CD4-positive, alpha-beta T cell treated with Interleukin-15 for 4 hours (primary cell): ENCODE data around the gene MSRB2.
"Not testable (repeated sequence)": the region's sequence is repeated elsewhere in the genome, so short reads cannot be mapped to it uniquely, and the experiment has no call there.

Source experiments
- DNase-seq: peaks from one replicate; pipeline ENCODE4 v3.0.0-alpha.2; 2020; ENCODE audit warnings: low spot score

Gene MSRB2

DNA sequence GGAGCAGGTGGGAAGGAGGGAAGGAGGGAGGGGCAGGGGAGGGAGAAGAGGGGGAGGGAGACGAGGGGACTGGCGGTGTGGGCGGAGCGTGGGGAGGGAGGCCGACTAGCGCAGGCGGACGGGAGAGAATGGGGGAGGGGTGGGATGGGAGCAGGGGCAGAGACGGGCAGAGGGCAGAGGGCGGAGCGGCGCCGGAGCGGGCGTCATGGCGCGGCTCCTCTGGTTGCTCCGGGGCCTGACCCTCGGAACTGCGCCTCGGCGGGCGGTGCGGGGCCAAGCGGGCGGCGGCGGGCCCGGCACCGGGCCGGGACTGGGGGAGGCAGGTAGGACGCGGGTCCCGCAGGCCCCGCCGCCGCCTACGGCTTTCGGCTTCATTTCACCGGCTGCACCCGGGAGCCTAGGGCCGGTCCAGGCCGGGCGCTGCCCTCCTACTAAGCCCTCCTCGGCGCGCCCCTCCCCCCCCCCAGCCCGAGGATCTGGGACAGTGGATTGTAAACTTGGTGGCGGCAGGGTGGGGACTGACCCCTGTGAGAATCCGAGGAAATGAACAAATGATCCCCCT lies at the start of gene MSRB2:
Gene MSRB2, plus strand, starts transcription at position 176 of the 562 bp plus-strand sequence. Its CDS starts 30 bp downstream, at position 206.
- peak; percentile 75 for DNase-seq

DNA sequence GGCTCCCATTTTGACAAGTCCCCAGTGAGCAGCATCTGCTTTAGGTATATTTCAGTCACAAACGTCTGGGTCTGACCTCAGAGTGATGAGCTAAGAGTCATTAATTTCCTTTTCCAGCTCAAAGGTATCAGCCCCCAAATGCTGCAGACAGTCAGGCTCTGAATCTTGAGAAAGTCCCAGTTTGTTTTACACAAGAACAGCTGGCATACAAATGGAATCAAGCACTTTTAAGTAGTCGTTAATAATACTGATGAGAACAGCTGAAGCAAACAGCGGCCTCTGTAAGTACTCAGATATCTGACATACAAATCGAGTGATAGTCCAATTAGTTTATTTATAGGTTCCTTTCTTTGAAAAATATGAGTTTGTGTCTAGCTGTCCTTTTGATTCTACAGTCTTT lies 49.4 kb upstream of the MSRB2 start:
- DNase-seq, result no peak

DNA sequence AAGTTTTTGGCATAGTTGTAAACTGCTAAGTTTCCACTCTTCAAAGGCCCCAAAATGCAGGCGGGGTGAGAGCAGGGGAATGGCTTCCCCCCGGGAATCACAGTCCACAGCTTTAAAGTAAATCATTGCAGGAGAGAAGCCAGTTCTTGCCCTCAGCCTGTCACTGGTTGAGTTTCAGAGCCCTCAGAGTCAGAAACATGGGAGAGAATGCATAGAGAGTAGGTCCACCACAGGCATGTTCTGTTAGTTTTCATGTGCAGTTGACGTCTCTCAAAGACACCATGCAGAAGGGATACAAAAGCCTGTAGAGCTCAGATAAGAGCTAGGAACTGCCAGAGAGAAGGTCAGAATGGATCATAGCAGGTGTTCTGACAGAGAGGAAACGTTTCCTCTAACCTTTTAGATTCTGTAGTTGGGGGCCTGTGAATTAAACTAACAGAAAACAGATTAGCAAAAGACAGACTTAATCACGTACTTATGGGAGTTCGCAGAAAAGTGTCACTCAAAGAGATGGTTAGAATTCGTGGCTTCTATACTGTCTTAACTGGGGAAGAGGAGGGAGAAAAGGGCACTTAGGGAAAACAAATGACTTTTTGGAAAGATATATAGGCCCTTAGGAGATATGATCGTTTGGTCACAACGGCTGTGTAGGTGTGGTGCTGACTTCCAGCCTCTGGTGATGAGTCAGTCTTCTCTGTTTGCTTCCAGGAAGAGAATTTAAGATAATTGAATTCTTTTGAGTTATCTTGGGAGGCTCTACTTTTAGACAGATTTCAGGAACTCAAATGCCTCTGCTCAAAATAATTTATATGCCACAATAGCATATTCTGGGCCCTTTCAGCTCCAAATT lies 48.0 kb upstream of the MSRB2 start:
- no peak for DNase-seq

DNA sequence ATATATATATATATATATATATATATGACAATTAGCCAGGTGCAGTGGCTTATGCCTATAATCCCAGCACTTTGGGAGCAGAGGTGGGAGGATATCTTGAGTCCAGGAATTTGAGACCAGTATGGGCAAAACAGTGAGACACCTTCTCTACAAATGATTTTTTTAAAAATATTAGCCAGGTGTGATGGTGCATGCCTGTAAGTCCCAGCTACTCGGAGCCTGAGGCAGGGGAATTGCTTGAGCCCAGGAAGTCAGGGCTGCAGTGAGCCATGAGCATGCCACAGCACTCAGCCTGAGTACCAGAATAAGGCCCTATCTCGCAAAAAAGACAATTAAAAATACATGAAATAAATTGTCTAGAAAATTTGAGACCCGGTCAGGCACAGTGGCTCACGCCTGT lies 47.2 kb upstream of the MSRB2 start:
- no peak for DNase-seq

DNA sequence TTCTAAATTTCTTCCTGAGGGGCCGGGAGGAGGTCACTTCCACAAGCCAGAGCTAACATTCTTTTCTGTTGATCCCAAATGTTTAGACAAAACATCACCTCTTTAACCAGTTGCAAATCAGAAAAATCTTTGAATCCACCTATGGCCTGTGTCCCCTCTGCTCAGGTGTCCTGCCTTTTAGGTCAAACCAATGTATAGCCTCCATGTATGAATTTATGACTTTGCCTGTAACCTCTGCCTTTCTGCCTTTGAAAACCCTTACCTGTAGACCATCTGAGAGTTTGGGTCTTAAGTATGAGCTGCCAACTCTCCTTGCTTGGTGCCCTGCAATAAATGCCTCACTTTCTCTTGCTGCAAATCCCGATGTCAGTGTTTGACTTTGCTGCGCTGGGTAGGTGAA lies 44.1 kb upstream of the MSRB2 start:
- DNase-seq, result no peak

DNA sequence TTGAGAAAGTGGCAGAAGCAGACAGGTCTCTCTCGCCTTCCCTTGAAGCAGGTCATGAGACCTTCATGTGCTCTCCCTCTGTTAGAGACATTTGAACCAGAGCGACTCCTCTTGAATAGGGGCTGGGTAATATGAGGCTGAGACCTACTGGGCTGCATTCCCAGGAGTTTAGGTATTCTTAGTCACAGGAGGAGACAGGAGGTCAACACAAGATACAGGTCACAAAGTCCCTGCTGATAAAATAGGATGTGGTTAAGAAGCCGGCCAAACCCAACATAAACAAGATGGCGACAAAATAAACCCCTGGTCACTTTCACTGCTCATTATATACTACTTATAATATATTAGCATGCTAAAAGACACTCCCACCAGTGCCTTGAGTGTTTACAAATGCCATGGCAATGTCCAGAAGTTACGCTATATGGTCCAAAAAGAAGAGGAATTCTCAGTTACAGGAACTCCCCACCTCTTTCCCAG lies 43.5 kb upstream of the MSRB2 start:
- no peak for DNase-seq

DNA sequence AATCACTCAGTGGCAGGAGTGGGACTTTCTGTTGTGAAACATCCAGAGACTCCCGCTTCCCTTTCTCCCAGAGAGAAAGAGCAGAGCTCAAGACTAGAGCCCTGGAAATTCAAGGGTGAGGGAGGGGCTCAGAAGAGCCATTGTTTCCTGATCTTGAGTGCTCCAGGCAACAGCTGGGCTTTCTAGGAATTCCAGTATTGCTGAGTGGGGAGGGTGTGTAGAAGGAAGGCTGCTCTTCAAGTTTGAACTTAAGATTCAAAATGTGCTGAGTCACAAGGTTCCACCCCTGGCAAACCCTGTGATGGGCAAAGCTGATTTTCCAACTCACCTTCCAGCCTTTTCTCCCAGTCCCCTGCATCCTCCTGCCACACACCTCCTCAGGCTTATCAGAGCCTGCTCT lies 42.3 kb upstream of the MSRB2 start:
- no peak for DNase-seq

DNA sequence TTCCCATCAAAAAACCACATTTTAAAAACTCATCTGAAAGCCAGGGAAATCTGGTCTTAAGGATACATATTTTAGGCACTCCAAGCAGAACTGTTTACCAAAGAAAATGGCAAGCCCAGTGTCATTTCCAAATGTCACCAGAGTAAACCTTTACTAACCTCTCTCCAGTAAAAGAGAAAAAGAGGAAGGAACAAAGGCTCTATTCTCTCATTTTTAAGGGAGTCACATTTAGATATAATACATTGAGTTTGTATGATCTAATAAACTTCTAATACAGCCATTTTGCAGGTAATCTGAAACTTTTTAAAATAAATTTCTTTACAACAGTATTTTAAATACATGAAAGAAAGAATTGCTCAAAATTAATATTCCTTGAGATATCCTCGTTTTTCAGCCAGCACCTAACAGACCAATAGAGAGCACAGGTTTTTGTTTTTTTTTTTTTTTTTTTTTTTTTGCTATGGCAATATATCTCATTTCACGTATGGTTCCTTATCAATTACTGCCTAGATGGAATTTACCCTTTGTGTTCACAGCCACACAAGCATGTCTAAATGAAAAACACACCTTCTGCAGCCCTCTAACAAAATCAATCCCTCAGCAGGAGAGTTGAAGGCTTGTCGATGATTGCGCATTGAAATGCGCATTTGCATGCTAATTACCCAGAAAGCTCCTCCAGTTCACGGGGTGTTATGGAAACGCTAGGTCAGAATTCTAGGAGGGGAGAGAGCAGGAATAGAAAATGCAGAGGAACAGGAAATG lies 39.8 kb upstream of the MSRB2 start:
- no peak for DNase-seq

DNA sequence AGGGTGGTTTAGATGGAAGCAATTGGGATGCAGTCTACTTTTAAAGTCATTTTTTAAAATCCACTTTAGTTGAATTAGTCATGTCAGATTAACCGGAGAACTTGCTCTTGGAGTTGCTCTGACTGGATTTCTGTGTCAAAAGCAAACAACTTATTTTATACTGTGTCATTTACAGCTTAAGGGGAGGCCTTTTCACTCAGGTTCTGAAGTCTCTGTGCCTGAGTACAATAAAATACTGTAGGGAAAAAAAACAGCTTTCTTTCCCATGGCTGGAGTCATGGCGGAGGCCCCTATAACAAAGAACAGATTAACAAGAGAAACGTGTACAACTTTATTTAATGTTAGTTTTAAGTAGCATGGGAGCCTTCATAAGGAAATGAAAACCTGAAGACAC lies 39.2 kb upstream of the MSRB2 start:
- DNase-seq, result no peak

DNA sequence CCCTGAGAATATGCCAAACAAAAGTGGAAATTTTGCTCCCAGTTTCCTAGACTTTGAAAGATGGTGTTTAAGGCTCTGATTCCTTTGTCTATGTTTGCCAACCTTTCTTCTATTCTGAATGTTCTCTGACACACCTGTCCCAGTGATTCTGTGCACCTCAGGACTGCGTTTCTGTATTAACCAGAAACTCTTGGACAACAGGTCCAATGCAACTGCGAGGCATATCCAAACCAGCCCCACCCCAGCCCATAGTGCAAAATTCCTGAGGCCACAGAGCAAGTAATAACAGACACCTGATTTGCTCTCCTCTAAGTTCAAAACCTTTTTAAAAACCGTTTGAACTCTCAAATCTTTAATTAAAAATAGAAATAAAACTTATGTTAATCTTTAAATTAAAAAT lies 37.0 kb upstream of the MSRB2 start:
- no peak for DNase-seq

DNA sequence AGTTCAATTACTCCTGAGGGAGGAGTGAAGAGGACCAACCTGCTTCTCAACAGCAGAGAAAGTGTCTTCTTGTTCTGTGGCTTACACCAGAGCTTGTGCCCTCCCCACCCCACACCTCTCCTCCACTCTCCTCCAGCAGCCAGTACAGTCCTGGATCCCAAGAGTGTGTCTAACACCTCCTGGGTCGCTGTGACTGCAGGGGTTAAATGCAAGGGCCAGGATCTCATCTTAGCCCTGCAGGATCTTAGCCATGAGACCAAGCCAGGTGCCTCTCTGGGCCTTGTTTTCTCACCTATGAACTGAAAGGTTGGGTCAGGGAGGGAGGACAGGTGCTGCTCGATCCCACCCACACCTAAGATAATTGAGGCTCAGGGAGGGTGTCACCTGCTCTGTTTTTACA lies 34.5 kb upstream of the MSRB2 start:
- DNase-seq, result no peak

DNA sequence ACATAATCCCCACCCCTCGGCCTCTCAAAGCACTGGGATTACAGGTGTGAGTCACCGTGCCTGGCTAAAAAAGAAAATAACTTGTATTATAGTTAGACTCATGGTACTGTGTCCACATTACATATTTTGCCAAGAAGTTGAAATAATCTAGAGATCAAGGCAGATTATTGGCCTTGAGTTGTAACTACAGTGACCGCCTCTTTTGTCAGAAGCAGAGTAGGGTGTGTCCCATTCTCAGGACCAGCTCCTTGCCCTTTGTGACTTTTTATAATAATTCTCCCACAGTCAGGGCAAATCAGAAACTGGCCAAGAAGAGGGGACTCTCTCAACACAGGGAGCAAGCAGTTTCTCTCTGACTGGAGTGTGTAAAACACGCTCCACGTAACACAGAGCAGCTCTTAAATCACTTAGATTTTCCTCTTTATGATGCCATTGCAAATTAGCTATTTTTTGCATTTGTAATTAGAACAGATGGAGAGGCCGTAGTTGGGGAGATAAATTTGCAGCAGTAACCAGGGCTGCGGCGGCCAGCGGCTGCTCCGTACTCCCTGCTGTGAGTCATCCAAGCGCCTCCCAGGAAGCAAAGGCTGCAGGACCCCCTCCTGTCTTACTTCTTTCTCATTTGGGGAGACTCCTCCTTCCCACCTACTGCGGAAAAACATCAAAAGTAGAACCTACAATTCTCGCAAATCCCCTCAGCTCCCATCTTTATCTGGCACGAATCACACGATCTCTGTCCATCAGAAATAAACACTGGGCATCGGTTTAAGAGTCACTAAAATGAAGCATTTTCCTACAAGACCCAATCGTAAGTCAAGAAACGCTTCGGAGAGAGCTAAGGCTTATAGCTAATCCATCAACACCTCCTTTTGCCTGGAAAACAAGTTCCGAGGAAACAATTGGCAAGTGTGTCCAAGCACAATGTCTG lies 32.1 kb upstream of the MSRB2 start:
- DNase-seq, result no peak

DNA sequence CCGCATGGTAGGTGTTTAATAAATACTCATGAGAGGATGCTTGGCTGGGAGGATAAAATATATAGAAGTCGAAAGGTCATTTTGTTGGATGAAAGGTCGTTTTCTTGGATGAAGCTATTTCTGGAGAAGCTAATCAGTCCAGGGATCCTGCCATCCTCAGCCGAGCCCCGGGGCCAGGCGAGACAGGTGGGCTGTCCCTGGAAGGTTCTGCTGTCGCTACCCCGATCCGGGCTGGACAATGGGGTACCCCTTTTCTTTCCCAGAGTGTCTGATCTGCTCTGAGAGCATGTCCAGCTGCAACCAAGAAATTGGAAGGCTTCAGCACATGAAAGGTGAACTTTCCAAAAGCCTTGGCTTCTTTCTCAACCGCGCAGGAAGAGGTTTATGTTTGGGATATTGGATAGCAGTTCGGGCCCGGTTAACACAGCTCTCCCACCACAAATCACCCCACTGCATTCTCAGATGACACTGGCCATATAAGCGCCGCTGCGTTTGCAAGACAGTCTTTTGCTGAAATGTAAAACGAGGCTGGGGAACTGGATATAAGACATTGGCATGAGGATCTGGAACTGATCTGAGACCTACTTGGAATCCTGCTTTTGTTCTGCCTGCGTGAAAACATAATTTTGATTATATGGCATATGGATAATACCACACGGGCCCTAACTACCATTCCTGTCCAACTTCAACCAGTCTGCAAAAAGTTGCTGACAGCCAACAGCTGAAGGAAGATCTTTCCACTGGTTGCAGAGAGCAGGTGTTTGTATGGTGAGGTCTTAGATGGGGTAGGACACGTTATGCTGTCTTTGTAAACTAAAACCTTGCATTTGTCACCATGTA lies 31.2 kb upstream of the MSRB2 start:
- no peak for DNase-seq

DNA sequence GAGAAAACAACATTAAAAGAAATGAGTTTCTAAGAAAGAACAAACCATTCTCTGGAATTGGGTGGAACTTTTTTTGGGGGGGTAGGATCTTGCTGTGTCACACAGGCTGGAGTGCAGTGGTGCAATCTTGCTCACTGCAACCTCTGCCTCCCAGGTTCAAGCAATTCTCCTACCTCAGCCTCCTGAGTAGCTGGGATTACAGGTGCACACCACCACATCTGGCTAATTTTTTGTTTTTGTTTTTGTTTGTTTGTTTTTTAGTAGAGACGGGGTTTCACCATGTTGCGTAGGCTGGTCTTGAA lies 30.6 kb upstream of the MSRB2 start:
- DNase-seq, result not testable (repeated sequence)

DNA sequence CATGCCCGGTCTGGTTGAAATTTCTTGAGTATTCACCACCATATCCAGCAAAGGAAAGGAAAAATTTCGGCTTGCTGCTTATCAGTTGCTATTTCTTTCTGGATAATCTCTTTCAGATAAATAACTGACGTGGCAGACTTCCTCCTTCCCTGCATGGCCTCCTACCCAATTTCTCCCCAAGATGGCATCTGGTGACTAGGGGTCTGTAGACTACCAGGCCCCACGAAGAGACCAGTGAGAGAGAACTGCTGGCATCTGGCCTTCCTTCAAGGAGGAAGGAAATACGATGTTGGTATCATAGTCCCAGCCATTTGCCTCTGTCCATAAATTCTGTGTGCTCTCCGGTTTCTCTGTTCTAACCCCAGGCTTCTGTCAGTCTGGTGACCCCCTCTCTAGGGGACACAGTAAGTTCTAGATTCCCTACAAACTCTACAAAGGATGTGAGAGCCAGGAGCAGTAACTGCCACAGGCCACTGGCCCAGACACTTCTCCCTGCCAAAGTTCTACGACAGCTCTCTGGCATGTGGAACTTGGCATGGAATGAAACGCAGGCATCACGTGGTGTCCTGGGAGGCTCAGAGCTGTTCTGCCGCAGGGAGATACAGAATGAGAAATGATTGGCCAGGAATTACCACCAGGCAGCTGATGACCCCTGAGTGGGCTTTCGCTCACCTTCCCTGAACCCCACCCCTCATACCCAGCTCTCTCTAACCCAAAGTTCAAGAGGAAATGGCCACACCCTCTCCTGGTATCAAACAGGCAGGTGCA lies 30.0 kb upstream of the MSRB2 start:
- DNase-seq, result no peak

DNA sequence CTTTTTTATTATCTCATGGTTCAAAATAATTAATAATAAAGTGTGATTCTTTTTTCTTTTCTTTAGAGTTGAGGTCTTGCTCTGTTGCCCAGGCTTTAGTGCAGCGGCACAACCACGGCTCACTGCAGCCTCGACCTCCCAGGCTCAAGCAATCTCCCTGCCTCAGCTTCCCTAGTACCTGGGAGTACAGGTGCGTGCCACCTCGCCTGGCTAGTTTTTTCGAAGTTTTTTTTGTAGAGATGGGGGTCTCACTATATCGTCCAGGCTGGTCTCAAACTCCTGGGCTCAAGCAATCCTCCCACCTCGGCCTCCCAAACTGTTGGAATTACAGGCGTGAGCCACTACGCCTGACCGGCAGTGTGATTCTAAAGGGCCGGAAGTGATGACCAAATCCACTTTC lies 28.0 kb upstream of the MSRB2 start:
- DNase-seq, result no peak

DNA sequence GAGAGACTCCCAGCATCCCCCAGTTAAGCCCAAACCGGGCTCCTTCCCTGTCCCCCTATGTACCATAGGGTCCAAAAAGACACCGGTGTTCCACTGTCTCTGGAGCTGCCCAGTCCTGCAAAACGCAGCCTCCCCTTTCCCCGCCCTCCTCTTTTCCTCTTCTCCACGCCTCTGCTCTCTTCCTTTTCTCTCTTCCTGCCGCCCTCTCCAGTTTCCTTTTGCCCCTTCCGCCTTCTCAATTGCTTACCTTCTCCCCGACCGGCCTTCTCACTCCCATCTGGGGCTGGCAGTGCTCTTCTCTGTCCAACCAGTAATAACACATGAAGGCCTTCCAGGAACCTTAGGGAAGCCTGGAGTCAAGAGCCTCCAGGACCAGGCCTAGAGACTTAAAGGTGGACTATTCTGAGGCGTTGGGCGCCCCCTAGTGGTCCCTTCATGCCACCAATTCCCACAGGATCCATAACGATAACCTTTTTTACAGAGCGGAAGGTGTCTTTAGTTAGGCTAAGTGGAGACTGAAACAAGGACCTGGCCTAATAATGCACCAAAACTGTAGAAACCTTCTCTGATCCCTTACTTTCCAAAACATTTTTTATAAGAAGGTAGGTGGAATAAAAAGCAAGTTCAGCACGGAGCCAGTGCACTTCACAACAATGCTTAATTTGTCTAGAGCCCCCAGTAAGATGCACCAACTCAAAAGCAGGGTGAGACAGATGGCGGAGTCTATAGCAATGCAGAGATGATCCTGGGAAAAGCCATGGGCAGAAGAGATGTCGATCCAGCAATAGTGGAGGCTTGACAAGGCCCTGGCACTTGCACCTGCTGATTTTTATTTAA lies 27.2 kb upstream of the MSRB2 start:
- DNase-seq, result peak; percentile 61

DNA sequence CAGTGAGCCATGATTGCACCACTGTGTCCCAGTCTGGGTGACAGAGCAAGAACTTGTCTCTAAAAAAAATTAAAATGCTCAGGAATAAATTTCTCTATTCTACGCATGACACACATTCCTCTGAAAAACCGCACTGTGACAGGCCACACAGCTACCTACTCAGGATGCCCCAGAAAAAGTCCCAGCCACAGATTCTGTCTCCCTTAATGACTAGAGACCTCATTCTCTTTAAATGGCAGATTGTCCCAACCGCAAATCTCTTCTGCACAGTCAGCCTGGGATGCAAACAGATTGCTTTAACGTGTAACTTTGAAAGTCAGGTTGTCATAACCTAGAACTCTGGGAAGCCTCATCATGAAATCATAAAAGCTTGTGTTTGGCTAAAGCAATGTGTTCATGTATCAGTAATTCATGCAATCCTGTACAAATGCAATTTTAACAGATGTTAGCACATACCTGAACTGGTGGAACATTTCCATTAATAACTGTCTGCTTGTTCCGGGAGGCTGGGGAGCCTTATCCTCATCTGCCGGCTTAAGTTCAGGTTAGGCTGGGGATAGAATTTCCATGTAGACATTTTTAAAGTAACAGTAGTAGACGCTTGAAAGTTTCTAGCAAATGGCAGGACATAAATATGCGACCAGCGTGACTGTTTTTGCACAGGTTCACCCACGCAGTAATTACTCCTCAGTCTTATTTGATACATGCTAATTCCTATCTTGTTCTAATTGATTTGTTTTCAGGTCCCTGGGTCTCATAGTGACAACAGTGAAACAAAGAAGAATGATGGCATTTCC lies 26.2 kb upstream of the MSRB2 start:
- DNase-seq, result no peak
